Measurements from ENCODE around the gene GHDC.
"Not testable (repeated sequence)": the region's sequence is repeated elsewhere in the genome, so short reads cannot be mapped to it uniquely, and the experiment has no call there.

The GHDC gene

GRCh38 chr17:42143138-42143537 lies 51.2 kb downstream of the GHDC start:
- DNase-seq: not testable (repeated sequence)

- no peak for DNase-seq
Measured at GRCh38 chr17:42142371-42142896, 51.9 kb downstream of the GHDC start.

- DNase-seq: no peak
Measured at GRCh38 chr17:42141382-42141781, 52.9 kb downstream of the GHDC start.

- DNase-seq: not testable (repeated sequence)
Measured at GRCh38 chr17:42140690-42141089, 53.6 kb downstream of the GHDC start.
